ENCODE results near the gene KIF26B.

KIF26B gene

GRCh38 chr1:245437369-245438062, 282.7 kb downstream of the KIF26B start:
- DNase-seq = no peak

- DNase-seq = no peak
Measured at GRCh38 chr1:245440922-245441321, 286.1 kb downstream of the KIF26B start.

GRCh38 chr1:245441689-245442088, 286.9 kb downstream of the KIF26B start:
- no peak for DNase-seq

GRCh38 chr1:245444147-245444828, 289.5 kb downstream of the KIF26B start:
- DNase-seq = no peak

GRCh38 chr1:245444945-245445344, 290.2 kb downstream of the KIF26B start:
- no peak for DNase-seq

- no peak for DNase-seq
Measured at GRCh38 chr1:245448531-245448930, 293.7 kb downstream of the KIF26B start.

GRCh38 chr1:245448975-245449431, 294.2 kb downstream of the KIF26B start:
- DNase-seq = no peak

GRCh38 chr1:245453541-245453940, 298.8 kb downstream of the KIF26B start:
- DNase-seq = no peak

GRCh38 chr1:245454051-245454450, 299.3 kb downstream of the KIF26B start:
- no peak for DNase-seq

- no peak for DNase-seq
Measured at GRCh38 chr1:245457562-245457961, 302.8 kb downstream of the KIF26B start.

GRCh38 chr1:245458234-245458633, 303.4 kb downstream of the KIF26B start:
- no peak for DNase-seq

- DNase-seq = no peak
Measured at GRCh38 chr1:245458761-245459174, 304.0 kb downstream of the KIF26B start.

GRCh38 chr1:245459621-245460020, 304.8 kb downstream of the KIF26B start:
- DNase-seq = no peak

GRCh38 chr1:245461681-245462080, 306.9 kb downstream of the KIF26B start:
- no peak for DNase-seq

- DNase-seq = no peak
Measured at GRCh38 chr1:245462161-245462560, 307.4 kb downstream of the KIF26B start.

- DNase-seq = no peak
Measured at GRCh38 chr1:245463392-245464165, 308.8 kb downstream of the KIF26B start.

GRCh38 chr1:245464290-245464689, 309.5 kb downstream of the KIF26B start:
- no peak for DNase-seq

- no peak for DNase-seq
Measured at GRCh38 chr1:245465666-245466065, 310.9 kb downstream of the KIF26B start.

GRCh38 chr1:245466261-245466660, 311.5 kb downstream of the KIF26B start:
- DNase-seq = no peak

- DNase-seq = no peak
Measured at GRCh38 chr1:245467804-245468203, 313.0 kb downstream of the KIF26B start.

GRCh38 chr1:245469006-245469405, 314.2 kb downstream of the KIF26B start:
- no peak for DNase-seq

- DNase-seq = no peak
Measured at GRCh38 chr1:245469734-245470133, 314.9 kb downstream of the KIF26B start.

GRCh38 chr1:245475126-245475525, 320.3 kb downstream of the KIF26B start:
- no peak for DNase-seq

Data from CD4-positive, alpha-beta T cell treated with Interleukin-21 for 1 hour (primary cell).